NCI-H460 (cell line): Measurements from ENCODE around the gene PHACTR1. TPM values are rescaled to one million over a fixed set of nuclear protein-coding genes. Genes with fewer than 3 reads are reported as not detected.

Source experiments
- DNase-seq: peaks from one replicate; pipeline ENCODE4 v3.0.0-alpha.2; 2016; ENCODE audit warnings: low read depth; ENCODE audit errors: extremely low read depth
- total RNA-seq: library from RNA; depleted of rRNA; stranded (reverse); fragments of >200 nt; shearing (Covaris generic); gene quantifications from 2 replicates; pipeline ENCODE4 v1.2.3, GENCODE V29; 2014

PHACTR1 gene
- total RNA-seq, 1 experiment from 2014 or later = not detected

- no peak for DNase-seq
These were observed 83.6 kb downstream of the PHACTR1 start for GRCh38 chr6:12800120-12800519.

DNA sequence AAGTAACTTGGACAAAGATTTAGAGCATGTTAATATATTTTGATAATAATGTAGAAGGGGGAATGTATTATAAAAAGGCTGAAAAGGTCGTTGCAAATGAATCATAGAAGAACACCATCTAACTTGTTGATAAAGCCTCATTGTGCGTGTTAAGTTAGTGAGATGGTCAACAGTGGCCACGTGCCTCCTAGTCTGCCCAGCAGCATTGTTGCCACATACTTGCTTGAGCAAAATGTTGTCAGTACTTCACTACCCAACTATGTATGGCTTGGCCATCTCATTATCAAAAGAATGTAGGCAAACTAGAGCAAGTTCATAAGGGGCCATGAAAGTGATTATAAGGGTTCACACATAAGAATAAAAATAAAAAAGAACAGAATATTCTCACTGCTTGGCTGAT is 84.6 kb downstream of the PHACTR1 start:
- DNase-seq = no peak

DNA sequence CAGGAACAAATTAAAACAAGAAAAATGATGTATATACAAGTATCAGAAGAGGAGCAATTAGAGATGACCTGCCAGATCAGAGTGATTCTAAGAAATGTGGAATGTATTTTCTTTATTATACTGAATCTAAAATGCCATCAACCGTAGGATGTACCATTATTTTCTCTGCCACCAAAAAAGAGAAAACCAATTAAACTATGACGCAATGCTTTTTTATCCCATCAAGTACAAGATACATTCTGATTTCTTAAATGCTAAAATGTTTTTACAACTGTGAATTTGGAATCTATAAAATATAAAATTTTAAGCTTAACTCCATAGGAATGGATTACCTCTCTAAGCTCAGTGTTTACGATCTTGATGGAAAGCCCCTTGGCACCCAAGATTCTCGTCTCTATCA is 85.9 kb downstream of the PHACTR1 start:
- DNase-seq = no peak

GRCh38 chr6:12803486-12803885 is 86.9 kb downstream of the PHACTR1 start:
- no peak for DNase-seq

DNA sequence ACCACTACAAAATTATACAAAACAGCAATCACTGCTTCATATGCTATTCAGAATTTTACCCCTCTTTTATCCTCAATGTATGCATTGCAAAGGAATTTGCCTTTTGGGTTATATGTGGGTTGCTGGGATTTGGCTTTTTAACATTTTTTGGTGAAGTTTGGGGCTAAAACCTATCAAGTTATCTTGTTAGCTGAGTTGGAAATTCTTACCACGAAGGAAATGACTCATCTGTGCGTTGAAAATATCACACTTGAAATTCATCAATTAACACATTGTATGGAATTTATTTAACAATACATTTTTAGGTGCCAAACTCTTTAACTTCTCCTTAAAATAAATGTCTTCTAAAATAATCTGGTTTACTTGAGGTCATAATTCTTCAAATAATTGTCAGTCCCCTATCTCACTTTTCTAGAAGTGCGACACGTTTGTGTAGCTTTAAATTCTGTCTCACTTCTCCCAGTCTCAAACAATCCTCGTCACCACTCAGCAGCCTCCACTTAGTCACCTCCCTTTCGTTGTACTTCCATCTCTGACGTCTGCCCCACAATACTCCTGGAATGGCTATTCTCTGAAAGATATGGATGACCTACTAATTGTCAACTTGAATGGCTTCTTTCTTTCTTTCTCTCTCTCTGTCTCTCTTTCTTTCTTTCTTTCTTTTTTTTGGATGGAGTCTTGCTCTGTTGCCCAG is 88.5 kb downstream of the PHACTR1 start:
- DNase-seq = no peak

GRCh38 chr6:12806136-12806535 is 89.6 kb downstream of the PHACTR1 start:
- no peak for DNase-seq

DNA sequence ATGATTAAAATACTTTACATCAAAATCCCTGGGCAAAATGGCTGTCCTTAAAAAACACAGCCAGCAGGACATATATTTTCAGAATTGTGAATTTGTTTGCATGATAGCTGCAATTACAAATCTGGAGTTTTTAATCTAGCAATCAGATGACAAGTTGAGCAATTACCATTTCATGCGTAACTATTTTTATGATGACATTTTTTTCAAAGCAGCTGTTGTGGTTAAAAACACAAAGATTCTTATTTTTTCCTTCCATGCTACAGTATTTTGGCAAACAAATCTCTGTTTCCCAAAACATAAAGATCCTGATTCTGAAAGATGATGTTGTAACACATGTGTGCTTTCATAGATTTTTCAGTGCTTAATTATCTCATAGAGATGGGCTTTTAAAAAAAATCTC is 90.2 kb downstream of the PHACTR1 start:
- no peak for DNase-seq

DNA sequence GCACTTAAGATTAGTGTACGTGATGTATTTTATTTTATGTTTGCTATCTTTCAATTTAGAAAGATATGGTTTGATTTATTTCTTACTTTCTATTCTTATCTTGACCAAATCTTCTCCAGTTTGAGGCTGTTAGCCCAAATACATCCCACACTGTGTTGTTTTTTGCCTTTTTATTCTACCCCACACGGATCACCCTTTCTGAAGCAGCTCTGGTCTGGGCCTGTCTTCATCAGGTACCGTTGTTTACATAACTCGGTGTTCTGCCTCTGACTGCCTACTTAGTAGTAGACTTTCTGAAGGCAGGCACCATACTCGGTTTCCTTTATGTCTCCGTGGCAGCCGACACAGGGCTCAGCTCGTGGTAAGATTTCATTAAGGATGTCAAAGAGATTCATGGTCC is 95.0 kb downstream of the PHACTR1 start:
- DNase-seq = no peak

GRCh38 chr6:12813321-12813720 is 96.8 kb downstream of the PHACTR1 start:
- no peak for DNase-seq

DNA sequence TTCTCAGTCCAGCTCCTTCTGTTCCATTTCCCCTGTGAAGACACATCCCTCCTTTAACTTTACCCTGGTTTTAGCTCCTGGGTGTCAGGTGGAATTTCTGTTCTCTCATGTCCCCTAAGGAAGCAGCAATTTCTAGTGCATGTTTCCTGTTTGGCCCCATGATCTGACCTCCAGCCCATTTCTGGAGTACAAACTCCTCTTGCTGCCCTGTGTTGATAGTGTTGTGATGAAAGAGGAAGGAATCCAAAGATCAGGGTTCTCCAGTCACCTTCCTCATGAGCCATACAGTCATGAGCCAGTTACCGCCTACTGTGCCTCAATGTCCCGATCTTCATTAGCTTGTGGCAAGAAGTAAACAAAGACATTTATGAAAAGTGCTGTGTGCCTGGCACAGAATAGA is 97.4 kb downstream of the PHACTR1 start:
- DNase-seq = no peak

GRCh38 chr6:12815089-12815488 is 98.5 kb downstream of the PHACTR1 start:
- DNase-seq = no peak

DNA sequence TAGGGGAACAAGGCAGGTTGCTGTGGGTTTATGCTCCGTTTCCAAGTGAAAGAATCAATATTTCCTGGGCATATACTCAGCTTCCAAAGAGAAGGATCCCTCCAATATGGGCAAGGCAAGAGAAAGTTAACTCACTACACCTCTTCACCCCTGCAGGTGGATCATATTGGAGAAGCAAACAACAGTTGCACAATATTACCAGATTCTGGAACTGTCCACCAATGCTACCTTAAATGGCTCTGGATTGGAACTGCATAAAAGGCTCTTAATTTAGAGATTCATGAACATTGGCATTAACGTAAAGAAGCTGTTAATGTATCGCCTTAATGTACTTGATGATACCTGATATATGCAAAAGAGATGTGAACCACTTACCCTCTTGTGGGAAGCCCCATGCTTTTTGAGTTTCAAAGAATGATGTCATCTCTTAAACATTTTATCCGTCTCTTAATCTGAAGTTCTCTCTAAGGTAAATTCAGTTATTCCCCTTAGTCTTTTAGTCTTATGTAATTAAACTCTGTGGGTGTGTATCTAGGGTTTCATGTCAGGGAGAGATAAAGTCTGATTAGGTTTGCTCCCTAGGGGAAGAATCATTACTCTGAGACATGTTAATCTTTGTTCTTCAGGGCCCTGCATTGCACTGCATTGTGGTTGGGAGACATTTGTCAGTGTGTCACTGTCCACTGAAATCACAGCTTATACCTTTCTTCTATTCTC is 99.5 kb downstream of the PHACTR1 start:
- no peak for DNase-seq

DNA sequence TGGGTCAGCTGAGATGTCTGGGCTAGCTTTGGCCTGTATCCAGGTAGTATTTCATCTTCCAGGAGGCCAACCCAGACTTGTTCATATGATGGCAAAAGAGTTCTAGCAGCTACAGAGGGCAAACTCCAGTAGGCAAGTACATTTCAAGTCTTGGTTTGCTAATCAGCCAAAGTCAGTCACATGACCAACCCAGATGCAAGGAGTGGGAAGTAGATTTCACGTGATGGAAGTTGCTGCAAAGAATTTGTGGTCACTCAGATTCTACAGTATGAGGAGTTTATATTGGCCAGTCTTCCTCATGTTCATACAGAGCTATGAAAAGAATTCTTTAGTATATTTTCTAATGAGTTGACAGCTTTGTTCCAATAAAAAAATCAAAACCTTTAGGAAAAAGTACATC is 101.8 kb downstream of the PHACTR1 start:
- no peak for DNase-seq

GRCh38 chr6:12823847-12824246 is 107.3 kb downstream of the PHACTR1 start:
- DNase-seq = no peak

- no peak for DNase-seq
These were observed 110.0 kb downstream of the PHACTR1 start for GRCh38 chr6:12826584-12826983.

GRCh38 chr6:12827921-12828320 is 111.4 kb downstream of the PHACTR1 start:
- DNase-seq = no peak

DNA sequence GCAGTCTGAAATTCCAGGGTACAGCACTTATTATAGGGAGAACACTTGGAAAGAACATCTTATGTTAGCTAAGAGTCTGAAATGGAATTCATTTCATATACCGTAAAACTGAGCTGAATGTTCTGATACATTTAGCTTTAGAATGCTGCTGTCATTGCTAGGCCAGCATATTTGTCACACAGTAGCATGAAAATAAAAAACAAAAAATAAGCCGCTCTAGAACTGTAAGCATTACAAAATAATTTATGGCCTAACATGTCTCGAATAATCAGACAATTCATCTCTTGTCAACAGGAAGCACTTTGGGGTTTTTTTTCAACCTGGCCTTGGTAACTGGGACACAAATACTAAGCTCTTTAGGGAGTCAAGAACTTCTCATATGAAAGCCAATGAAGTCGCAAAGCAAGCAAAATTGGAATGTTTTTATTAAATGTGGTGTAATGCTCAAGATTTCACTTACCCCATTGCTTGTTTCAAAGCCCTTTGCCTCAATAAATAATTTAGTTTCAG is 115.7 kb downstream of the PHACTR1 start:
- DNase-seq = no peak

DNA sequence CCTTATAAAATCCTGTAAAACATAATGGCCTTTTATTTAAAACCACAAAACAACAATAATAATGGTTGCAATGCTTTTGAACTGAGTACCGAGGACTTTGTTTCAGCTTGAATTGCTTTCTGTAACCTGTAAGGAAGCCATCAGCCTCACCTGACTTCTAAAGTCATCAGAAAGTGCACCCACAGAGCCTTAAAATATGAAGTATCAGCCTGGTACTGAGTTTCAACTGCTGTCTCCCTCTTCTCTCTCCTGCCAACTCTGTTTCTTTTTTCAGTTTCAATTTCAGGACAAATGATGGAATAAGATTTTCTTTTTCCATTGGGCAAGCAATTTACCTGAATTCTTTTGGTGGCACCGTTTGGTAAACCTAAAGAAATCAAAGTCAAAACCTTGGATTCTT is 119.4 kb downstream of the PHACTR1 start:
- DNase-seq = no peak

DNA sequence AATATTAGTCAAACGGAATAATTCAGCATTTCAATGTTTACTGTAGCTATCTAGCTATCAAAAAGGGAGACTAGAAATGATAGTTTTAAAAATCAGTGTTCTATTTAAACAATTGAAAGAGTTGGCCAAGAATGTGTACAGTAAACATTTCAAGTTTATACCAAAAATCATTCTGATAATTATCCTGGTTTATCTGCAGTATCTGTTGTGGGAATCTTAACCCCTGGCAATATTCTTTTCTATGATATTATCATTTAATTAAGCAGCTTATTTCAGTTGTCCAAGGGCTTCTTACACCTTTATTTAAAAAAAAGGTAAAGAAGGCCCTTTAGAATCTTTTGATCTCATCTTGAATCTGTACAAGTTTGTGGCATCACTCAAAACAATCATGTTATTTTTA is 125.1 kb downstream of the PHACTR1 start:
- no peak for DNase-seq

DNA sequence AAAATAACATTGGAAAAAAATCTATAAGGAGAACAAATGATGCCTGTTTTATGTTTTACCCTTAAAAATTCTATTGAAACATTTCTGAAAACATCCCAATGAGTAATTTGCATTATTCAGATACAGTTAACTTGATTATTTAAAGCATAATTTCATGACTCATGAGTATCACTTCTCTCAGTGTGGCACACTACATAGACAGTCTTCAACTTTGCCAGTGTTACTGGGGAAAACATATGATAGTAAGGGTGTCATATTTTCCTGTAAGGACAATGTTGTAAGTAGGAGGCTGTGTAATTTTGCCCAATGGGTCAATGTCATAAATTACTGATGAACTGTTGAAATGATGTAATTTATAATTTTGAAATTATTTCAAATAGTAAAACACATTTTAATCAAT is 125.5 kb downstream of the PHACTR1 start:
- no peak for DNase-seq

- DNase-seq = no peak
These were observed 126.1 kb downstream of the PHACTR1 start for GRCh38 chr6:12842658-12843057.
